K562 (cell line): ENCODE data around the gene CALM3. TPM values are rescaled to one million over a fixed set of nuclear protein-coding genes. Genes with fewer than 3 reads are reported as not detected.

Source experiments
- ARHGAP35 ChIP-seq: fragments of 450-650 bp; IDR thresholded peaks from 2 replicates; pipeline ENCODE4 v1.6.1; 2018; ENCODE audit not compliant: partially characterized antibody
- ATF7 ChIP-seq: fragments of 450-650 bp; IDR thresholded peaks from 2 replicates; pipeline ENCODE4 v1.7.1; 2014; ENCODE audit warnings: mild to moderate bottlenecking, moderate library complexity
- CBX3 ChIP-seq, 2 experiments: IDR thresholded peaks; 1 replicate in 1 of 2; 2 replicates in 1 of 2; pipeline ENCODE4 v1.6.1; 2012; ENCODE audit warnings: inconsistent platforms in 2 of 2, low read length in 2 of 2, borderline replicate concordance in 1 of 2, control low read depth in 1 of 2
- CC2D1A ChIP-seq: fragments of 450-650 bp; IDR thresholded peaks from 2 replicates; pipeline ENCODE4 v1.6.1; 2017; ENCODE audit warnings: mild to moderate bottlenecking
- CCNT2 ChIP-seq: IDR thresholded peaks from 2 replicates; pipeline ENCODE4 v1.6.1; 2011; ENCODE audit warnings: borderline replicate concordance, low read depth, mild to moderate bottlenecking, moderate library complexity, mixed read lengths, low read length; ENCODE audit not compliant: insufficient read length; ENCODE audit errors: extremely low read depth
- CTBP1 ChIP-seq: fragments of 450-650 bp; IDR thresholded peaks from 2 replicates; pipeline ENCODE4 v1.6.1; 2016; ENCODE audit warnings: borderline replicate concordance
- KDM5B ChIP-seq: fragments of 200-600 bp; sonication (generic); IDR thresholded peaks from 2 replicates; pipeline ENCODE4 v1.6.1; 2012; ENCODE audit warnings: low read depth, mild to moderate bottlenecking, moderate library complexity, low read length, control low read depth, inconsistent platforms; ENCODE audit not compliant: insufficient replicate concordance
- MBD2 ChIP-seq: sonication (generic); IDR thresholded peaks from 2 replicates; pipeline ENCODE4 v1.6.1; 2016; ENCODE audit warnings: low read depth, borderline replicate concordance
- NR3C1 ChIP-seq: sonication (generic); formaldehyde crosslinking; IDR thresholded peaks from 2 replicates; pipeline ENCODE4 v1.8.1; 2022; ENCODE audit warnings: missing genetic modification reagents
- OTX1 ChIP-seq: fragments of 450-650 bp; formaldehyde crosslinking; IDR thresholded peaks from 2 replicates; pipeline ENCODE4 v1.4.0; 2022; ENCODE audit warnings: mild to moderate bottlenecking
- PURB ChIP-seq: sonication (generic); formaldehyde crosslinking; IDR thresholded peaks from 2 replicates; pipeline ENCODE4 v1.9.0; 2021; ENCODE audit warnings: low read depth, mild to moderate bottlenecking, missing genetic modification reagents
- TAF1 ChIP-seq: IDR thresholded peaks from 2 replicates; pipeline ENCODE4 v1.6.1; 2011; ENCODE audit warnings: mild to moderate bottlenecking, low read length, moderate library complexity; ENCODE audit not compliant: insufficient read depth, control insufficient read depth, severe bottlenecking; ENCODE audit errors: extremely low read depth
- TCF7 ChIP-seq: sonication (generic); IDR thresholded peaks from 2 replicates; pipeline ENCODE4 v1.6.1; 2016; ENCODE audit warnings: antibody characterized with exemption, borderline replicate concordance
- TFAP4 ChIP-seq: sonication (generic); formaldehyde crosslinking; IDR thresholded peaks from 2 replicates; pipeline ENCODE4 v1.8.0; 2022; ENCODE audit warnings: missing genetic modification reagents, mild to moderate bottlenecking, moderate library complexity, borderline replicate concordance
- ZFP36 ChIP-seq: fragments of 150-350 bp; IDR thresholded peaks from 2 replicates; pipeline ENCODE4 v1.6.1; 2018; ENCODE audit warnings: low read length, low read depth; ENCODE audit not compliant: partially characterized antibody
- ZKSCAN8 ChIP-seq: fragments of 200-800 bp; sonication (Bioruptor generic); IDR thresholded peaks from 2 replicates; pipeline ENCODE4 v1.6.1; 2016; ENCODE audit warnings: missing genetic modification characterization, missing compliant biosample characterization
- ZNF263 ChIP-seq: sonication (generic); formaldehyde crosslinking; IDR thresholded peaks from 2 replicates; pipeline ENCODE4 v1.8.0; 2022; ENCODE audit warnings: mild to moderate bottlenecking, missing genetic modification reagents, borderline replicate concordance
- ZNF431 ChIP-seq: sonication (generic); formaldehyde crosslinking; IDR thresholded peaks from 2 replicates; pipeline ENCODE4 v1.8.0; 2022; ENCODE audit warnings: mild to moderate bottlenecking, missing genetic modification reagents
- polyA plus RNA-seq, 8 experiments: library from polyadenylated mRNA; depleted of rRNA in 4 of 8; stranded (reverse) in 5 of 8; unstranded in 3 of 8; fragments of >200 nt; fragmentation: Nextera tagmentation in 2 of 8; fragmentation: Illumina TruSeq in 1 of 8; extraction: Ambion mirVana in 2 of 8; extraction: Trizol in 1 of 8; gene quantifications; 2 replicates each; pipeline versions ENCODE4 v1.2.1 to v1.2.3, GENCODE V29; 2011 to 2014; ENCODE audit warnings: inconsistent platforms in 1 of 8, missing spikeins in 1 of 8
- total RNA-seq, 7 experiments: library from RNA; depleted of rRNA in 6 of 7; stranded (reverse); fragments of >200 nt in 6 of 7; fragmentation: Illumina TruSeq in 2 of 7; extraction: Trizol in 2 of 7; gene quantifications; 2 replicates each; pipeline versions ENCODE4 v1.2.1 to v1.2.3, GENCODE V29; 2011 to 2021; ENCODE audit warnings: low replicate concordance in 1 of 7
- TF ChIP-seq, protein P1 (sequence below): fragments of 450-650 bp; IDR thresholded peaks from 2 replicates; pipeline ENCODE4 v1.6.1; 2016; ENCODE audit warnings: low read depth

The CALM3 gene
- total and polyA plus RNA-seq, 9 of the 15 experiments (the other 6 are each of a cell fraction or from before 2014, with no cell fraction given) = 34.6 to 350 (median 156) TPM

DNA sequence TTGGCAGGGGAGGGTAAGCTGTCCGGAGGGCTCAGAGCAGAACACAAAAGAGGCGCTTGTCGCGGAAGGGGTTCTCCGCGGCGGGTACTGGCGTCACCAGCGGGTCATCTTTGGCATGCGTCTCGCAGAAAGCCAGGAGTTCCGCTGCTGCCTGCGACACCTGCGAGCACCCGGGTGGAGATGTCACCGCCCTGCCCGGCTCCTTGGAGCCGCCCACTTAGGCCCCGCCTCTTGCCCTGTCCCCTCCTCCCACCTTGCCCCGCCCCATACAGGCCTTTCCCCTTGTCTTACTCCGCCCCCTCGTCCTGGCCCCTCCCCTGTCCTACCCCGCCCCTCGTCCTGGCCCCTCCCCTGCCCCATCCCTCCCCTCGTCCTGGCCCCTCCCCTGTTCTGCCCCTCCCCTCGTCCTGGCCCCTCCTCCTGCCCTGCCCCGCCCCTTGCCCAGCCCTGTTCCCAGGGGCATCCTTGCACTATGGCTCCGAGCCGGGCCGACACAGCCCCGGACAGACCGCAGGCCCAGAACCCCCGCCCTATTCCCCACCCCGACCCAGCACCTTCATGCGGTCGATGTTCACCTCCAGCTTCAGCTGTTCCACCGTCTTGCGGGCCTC lies 33.0 kb downstream of the CALM3 start (continued):
- TF ChIP-seq TAF1 (no peak), OTX1 (CRISPR knock-in tag) (no peak), ZNF431 (CRISPR knock-in tag) (no peak), ZFP36 (peak; percentile 22), PURB (no peak), KDM5B (peak; percentile 35), MBD2 (0 out of 2 replicates have a peak, but pooled peaks have one; percentile 15), ARHGAP35 (no peak), TCF7 (no peak), ZNF263 (no peak), CCNT2 (peak; percentile 25), TFAP4 (peak; percentile 58; the same call in 1 of the 2 replicates), ZKSCAN8 (CRISPR knock-in tag) (no peak), ATF7 (0 out of 2 replicates have a peak, but pooled peaks have one; percentile 19), NR3C1 (CRISPR knock-in tag) (no peak), CTBP1 (peak; percentile 18; the same call in 1 of the 2 replicates), CC2D1A (no peak), CBX3 (IDR thresholded peaks at IDR 0.05; ENCODE audit: borderline replicate concordance in 1 of 2, low read length in 2 of 2) (no peak)
- TF ChIP-seq, protein P1, sequence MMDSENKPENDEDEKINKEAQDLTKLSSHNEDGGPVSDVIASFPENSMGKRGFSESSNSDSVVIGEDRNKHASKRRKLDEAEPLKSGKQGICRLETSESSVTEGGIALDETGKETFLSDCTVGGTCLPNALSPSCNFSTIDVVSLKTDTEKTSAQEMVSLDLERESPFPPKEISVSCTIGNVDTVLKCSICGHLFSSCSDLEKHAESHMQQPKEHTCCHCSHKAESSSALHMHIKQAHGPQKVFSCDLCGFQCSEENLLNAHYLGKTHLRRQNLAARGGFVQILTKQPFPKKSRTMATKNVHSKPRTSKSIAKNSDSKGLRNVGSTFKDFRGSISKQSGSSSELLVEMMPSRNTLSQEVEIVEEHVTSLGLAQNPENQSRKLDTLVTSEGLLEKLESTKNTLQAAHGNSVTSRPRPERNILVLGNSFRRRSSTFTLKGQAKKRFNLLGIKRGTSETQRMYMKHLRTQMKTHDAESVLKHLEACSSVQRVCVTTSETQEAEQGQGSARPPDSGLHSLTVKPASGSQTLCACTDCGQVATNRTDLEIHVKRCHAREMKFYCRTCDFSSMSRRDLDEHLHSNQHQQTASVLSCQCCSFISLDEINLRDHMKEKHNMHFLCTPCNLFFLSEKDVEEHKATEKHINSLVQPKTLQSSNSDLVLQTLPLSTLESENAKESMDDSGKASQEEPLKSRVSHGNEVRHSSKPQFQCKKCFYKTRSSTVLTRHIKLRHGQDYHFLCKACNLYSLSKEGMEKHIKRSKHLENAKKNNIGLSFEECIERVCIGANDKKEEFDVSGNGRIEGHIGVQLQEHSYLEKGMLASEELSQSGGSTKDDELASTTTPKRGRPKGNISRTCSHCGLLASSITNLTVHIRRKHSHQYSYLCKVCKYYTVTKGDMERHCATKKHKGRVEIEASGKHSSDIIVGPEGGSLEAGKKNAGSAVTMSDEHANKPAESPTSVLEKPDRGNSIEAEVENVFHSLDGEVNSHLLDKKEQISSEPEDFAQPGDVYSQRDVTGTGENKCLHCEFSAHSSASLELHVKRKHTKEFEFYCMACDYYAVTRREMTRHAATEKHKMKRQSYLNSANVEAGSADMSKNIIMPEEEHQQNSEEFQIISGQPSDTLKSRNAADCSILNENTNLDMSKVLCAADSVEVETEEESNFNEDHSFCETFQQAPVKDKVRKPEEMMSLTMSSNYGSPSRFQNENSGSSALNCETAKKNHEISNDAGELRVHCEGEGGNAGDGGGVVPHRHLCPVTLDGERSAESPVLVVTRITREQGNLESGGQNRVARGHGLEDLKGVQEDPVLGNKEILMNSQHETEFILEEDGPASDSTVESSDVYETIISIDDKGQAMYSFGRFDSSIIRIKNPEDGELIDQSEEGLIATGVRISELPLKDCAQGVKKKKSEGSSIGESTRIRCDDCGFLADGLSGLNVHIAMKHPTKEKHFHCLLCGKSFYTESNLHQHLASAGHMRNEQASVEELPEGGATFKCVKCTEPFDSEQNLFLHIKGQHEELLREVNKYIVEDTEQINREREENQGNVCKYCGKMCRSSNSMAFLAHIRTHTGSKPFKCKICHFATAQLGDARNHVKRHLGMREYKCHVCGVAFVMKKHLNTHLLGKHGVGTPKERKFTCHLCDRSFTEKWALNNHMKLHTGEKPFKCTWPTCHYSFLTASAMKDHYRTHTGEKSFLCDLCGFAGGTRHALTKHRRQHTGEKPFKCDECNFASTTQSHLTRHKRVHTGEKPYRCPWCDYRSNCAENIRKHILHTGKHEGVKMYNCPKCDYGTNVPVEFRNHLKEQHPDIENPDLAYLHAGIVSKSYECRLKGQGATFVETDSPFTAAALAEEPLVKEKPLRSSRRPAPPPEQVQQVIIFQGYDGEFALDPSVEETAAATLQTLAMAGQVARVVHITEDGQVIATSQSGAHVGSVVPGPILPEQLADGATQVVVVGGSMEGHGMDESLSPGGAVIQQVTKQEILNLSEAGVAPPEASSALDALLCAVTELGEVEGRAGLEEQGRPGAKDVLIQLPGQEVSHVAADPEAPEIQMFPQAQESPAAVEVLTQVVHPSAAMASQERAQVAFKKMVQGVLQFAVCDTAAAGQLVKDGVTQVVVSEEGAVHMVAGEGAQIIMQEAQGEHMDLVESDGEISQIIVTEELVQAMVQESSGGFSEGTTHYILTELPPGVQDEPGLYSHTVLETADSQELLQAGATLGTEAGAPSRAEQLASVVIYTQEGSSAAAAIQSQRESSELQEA = no peak
